ENCODE measurements around the gene SLC9C1. TPM values are rescaled to one million over a fixed set of nuclear protein-coding genes. Genes with fewer than 3 reads are reported as not detected.

Gene SLC9C1
- total RNA-seq, 1 experiment from 2014 or later, result not detected

DNA sequence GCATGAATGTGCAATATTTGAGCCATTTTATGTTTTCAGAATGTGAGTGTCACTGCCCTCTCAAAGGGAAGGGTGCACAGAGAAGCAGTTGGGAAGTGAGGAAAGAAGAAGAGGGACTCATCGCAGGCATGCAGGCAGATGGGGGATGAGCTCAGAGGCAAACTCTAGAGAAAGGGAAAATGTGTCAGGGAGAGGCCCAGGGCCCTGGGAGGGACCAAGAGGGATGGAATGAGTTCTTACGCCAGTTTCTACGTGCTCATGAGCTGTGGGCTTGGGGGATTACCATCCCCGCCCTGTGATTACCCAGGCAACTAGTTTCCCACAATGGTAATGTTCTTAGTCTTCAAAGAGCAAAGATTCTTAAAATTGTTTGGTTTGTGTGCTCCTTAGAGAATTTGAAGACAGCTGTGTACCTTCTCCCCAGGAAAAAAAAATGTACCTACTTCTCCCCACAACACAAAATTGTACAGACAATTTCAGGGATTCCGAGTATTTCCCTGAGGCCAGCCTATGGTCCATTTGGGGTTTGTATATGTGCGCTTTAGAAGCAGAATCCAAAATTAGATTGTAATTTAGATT, 178.8 kb downstream of the SLC9C1 start:
- BruUV-seq (replicated peaks), result no TSS peak
- no peak for ATAC-seq
- peaks cover 45% of the 10 kb centered on the region for H3K36me3 ChIP-seq (ENCODE audit: low read depth, low read length)

DNA sequence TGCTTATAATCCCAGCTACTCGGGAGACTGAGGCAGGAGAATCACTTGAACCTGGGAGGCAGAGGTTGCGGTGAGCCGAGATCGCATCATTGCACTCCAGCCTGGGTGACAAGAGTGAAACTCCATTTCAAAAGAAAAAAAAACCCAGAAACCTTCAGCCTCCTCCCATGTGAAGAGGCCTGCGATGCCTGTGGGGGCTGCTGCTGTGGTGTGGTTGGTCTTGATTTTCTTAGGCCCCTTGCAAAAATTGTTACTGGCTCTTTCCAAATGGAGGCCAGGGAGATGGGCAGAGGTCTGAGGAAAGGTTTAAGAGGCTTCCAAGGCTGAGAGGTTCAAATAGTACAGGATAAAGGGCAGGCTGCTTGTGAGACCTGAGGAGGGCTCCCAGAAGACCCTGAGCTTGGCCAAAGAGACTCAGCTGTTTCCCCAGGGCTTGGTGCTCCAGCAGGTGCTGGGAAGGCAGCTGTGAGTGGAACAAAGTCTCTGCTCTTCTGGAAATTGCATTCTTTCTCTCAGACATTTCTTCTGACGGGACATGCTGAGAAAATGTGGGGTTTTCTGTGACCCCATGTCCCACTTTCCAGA, 179.3 kb downstream of the SLC9C1 start:
- Histone ChIP-seq H2AFZ (ENCODE audit: low read length) (no peak overlapping the region), H3K4me2 (ENCODE audit: low read length) (no peak overlapping the region), H3K4me3 (ENCODE audit: low read length) (no peak overlapping the region), H3K9me2 (replicated peaks; ENCODE audit: low read length) (no peaks in the 10 kb centered on the region), H3K9me3 (ENCODE audit: low read length) (no peaks in the 10 kb centered on the region), H3K36me3 (ENCODE audit: low read depth, low read length) (peaks cover 46% of the 10 kb centered on the region), H3K27me3 (ENCODE audit: low read length) (no peaks in the 10 kb centered on the region), H3F3A (ENCODE audit: low read length, unreplicated experiment) (no peaks in the 10 kb centered on the region), H3K4me1 (ENCODE audit: insufficient read depth, low read length) (peaks cover 3% of the 10 kb centered on the region), H3K9ac (ENCODE audit: low read length) (no peak overlapping the region), H4K20me1 (ENCODE audit: low read length) (peaks cover 4% of the 10 kb centered on the region; the same call in 1 of the 2 replicates), H3K27ac (ENCODE audit: low read length) (no peak overlapping the region), H3K79me2 (ENCODE audit: low read length) (no peaks in the 10 kb centered on the region)
- CTCF ChIA-PET, result no interaction called here
- BruUV-seq (replicated peaks), result no TSS peak
- DNase-seq (no peak), ATAC-seq (no peak)
- intact Hi-C loops (cut with micrococcal nuclease), result no loop called here
- TF ChIP-seq EZH2phosphoT487 (IDR thresholded peaks at IDR 0.05; ENCODE audit: borderline replicate concordance, low read length), result no peak
- TF ChIP-seq, protein P1, sequence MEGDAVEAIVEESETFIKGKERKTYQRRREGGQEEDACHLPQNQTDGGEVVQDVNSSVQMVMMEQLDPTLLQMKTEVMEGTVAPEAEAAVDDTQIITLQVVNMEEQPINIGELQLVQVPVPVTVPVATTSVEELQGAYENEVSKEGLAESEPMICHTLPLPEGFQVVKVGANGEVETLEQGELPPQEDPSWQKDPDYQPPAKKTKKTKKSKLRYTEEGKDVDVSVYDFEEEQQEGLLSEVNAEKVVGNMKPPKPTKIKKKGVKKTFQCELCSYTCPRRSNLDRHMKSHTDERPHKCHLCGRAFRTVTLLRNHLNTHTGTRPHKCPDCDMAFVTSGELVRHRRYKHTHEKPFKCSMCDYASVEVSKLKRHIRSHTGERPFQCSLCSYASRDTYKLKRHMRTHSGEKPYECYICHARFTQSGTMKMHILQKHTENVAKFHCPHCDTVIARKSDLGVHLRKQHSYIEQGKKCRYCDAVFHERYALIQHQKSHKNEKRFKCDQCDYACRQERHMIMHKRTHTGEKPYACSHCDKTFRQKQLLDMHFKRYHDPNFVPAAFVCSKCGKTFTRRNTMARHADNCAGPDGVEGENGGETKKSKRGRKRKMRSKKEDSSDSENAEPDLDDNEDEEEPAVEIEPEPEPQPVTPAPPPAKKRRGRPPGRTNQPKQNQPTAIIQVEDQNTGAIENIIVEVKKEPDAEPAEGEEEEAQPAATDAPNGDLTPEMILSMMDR (conservative IDR thresholded peaks at IDR 0.05; ENCODE audit: low read depth, low read length), result no peak
- TF ChIP-seq EZH2 (IDR thresholded peaks at IDR 0.05; ENCODE audit: low read length, unreplicated experiment), result no peak
- POLR2A ChIA-PET (ENCODE audit: unreplicated experiment), result no interaction called here

More for the DNA sequence above, 178.8 kb downstream of the SLC9C1 start:
- Histone ChIP-seq H3K27ac (ENCODE audit: low read length) (no peak overlapping the region), H3K27me3 (ENCODE audit: low read length) (no peaks in the 10 kb centered on the region), H3K79me2 (ENCODE audit: low read length) (no peaks in the 10 kb centered on the region), H3K9ac (ENCODE audit: low read length) (no peak overlapping the region), H3K4me2 (ENCODE audit: low read length) (no peak overlapping the region), H3K4me1 (ENCODE audit: insufficient read depth, low read length) (peaks cover 3% of the 10 kb centered on the region), H2AFZ (ENCODE audit: low read length) (no peak overlapping the region), H3K4me3 (ENCODE audit: low read length) (no peak overlapping the region), H3F3A (ENCODE audit: low read length, unreplicated experiment) (no peaks in the 10 kb centered on the region), H3K9me3 (ENCODE audit: low read length) (no peaks in the 10 kb centered on the region), H3K9me2 (replicated peaks; ENCODE audit: low read length) (no peaks in the 10 kb centered on the region), H4K20me1 (ENCODE audit: low read length) (peaks cover 4% of the 10 kb centered on the region; the same call in 1 of the 2 replicates)
- POLR2A ChIA-PET (ENCODE audit: unreplicated experiment), result no interaction called here
- TF ChIP-seq EZH2 (IDR thresholded peaks at IDR 0.05; ENCODE audit: low read length, unreplicated experiment) (no peak), EZH2phosphoT487 (IDR thresholded peaks at IDR 0.05; ENCODE audit: borderline replicate concordance, low read length) (no peak)
- TF ChIP-seq, protein P1 (conservative IDR thresholded peaks at IDR 0.05; ENCODE audit: low read depth, low read length), result no peak
- intact Hi-C loops (cut with micrococcal nuclease), result no loop called here
- CTCF ChIA-PET, result no interaction called here
- DNase-seq, result no peak
